COLO668 (cell line): ENCODE results near the gene CYB561.
A peak's percentile ranks its signal among the peaks of the same experiment; 100 is the strongest.

Experiments used
- DNase-seq: peaks from one replicate; lab custom pipeline; 2025; ENCODE audit not compliant: unreplicated experiment; lab: John Stamatoyannopoulos, UW

Gene CYB561

DNA sequence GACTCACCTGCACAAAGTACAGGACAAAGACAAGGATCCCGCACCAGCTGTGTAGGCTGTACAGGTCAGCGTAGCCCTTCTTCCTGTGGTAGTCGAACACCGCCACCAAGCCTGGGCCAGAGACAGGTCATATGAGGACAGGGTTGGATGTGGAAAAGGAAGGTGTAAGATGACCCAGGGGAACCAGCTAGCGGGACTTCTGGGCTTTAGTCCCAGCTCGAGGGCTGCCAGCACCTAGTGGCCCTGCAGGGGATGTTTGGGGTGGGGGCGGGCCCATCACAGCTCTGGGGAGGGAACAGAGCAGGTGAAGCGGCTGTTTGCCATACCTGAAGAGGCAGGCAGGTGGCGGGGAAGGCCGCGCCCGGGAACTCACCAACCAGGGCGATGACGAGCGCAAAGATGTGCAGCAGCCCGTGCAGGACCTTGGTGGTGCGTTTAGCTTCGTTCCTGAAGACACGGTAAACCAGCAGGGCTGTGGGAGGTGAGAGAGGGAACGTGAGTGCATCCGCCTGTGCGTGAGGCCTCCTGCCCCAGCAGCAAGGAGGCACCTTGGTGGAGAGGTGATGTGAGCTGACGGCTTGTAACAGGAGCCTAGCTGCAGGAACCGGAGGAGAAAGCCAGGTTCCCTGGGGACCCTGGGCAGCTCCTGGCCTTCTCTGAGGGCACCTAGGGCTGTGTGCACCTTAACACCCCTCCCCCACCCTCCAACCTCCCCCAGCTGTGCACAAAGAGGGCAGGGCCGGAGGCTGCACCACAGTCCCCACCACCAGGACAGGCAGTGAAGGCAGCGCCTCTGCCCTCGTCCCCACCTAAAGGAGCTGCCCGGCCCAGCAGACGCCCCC is 10.2 kb downstream of the CYB561 start:
- peak; percentile 72 for DNase-seq

DNA sequence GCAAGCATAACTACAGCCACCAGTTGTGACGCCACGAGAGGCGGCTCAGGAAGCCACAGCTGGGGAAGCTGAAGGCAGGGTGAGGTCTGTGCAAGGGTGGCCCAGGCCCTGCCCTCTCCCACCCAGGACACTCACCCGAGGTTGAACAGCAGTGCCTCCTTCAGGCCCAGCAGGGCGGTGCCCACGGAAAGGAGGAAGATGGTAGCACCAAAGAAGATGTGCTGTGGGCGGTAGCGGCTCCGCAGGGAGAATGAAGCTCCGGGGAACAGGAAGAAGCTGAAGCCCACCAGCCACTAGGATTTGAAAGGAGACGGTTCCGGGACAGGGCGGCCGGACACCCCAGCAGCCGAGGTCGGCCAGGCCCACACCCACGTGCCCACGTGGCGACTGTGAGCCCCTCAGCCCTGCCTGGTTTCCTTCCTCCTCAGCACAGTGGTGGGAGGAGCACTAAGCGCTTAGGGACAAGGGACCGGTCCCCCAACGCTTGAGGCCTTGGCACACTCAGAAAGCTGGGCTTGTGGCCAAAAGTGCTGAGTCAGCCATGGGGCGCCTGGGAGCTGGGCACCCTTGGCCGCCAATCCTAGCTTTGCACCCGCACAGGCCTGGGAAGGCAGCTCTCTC is 11.0 kb downstream of the CYB561 start:
- DNase-seq: no peak

DNA sequence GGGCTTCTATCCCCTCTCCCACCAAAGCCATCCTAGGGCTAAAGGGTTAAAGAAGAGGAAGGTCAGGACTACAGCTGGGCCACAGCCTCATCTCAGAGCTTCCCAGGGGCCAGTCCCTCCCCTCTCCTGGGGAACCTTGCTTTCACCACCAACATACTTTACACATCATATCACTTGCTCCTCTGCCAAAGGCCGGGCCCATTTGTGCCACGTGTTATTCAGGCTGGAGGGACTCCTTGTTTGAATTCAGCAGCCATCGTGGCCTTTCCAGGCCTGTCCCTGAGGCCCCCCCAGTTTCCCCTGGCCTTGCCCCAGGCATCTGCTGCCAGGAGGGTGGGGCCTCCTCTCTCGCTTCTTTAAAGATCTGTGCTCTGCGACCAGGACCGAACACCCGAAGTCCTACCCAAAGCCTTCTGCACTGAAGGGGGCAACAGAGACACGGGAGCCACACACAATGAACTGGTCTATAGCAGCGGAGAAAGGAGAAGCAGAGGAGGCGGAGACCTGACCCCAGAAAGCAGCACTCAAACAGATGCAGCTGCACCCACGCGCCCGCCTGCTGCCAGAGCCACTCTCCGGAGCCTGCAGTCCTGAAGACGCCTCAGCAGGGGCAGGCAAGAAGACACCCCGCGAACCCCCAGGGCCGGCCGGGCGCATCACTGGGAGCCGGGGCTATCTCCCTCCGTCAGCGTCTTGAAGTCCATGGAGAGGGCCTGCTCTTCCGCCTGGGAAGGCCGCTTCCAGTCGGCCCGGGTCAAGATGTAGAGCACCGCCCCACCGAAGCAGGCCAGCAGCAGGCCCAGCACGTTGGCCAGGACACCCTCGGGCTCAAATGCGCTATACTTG is 12.1 kb downstream of the CYB561 start:
- no peak for DNase-seq

DNA sequence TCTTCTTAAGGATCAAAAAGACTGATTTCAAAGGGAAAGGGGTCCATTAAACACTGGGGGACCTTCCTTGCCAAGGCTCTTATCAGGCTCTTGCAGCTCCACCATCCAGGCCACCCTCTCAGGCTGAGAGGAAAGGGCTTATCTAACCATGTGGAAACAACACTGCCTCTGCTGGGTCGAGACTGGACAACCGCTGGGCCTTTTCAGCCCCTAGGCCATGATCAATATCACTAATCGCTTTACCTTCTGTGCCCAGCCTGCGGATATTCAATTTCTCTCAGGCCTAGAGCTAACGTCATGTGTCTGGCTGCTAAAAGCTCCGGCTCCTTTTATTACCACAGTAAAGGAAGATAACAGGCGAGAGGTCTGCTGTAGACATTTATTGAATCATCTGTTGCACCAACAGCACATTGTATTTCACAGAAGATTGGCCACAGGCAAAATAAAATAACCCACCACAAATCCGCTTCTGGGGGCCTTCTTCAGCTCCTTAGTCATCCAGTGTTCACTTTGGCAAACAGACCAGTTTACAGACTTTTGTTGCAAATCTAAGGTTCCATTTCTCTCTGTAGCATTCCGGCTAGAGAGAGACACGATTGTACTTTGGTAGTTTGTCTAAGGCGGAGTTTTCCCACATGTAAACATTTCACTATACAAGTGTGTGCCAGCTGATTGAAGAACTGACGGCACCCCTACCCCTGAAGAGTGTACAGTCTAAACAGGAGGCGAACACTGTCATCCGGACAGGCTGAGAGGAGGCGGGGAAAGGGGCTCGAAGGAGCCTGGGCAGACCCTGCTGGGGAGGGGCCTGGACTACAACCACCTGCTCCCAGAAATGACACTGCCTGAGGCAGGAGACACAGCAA is 13.9 kb downstream of the CYB561 start:
- peak; percentile 23 for DNase-seq

DNA sequence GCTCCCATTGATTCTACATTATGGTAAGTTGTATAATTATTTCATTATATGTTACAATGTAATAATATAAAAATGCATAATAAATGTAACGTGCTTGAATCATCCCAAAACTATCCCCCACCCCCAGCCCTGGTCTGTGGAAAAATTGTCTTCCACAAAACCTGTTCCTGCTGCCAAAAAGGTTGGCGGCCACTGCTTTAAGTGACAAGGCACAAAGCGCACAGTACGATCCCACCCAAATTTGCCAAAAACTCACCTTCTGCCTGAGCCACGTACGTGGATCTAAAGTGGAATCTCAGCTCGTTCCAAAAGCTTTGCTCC is 14.5 kb downstream of the CYB561 start:
- DNase-seq: no peak

DNA sequence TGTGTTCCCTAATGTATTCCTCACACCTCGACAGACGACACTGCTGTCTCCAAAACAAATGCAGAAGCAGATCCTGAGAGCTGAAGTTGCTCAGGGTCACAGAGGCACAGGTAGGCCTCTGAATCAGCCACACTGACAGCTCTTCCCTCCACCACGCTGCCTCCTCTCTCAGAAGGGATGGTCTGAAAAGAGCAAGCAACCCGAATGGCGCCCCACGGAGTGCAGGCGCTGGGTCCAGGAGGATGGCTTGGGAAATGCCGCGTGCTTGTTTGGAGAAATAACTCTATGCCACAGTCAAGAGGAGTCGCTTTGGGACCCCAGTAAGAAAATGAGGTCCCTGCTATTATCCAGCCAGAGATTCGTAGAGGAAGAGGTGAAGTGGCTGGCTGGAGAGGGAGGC is 15.9 kb downstream of the CYB561 start:
- DNase-seq: no peak

DNA sequence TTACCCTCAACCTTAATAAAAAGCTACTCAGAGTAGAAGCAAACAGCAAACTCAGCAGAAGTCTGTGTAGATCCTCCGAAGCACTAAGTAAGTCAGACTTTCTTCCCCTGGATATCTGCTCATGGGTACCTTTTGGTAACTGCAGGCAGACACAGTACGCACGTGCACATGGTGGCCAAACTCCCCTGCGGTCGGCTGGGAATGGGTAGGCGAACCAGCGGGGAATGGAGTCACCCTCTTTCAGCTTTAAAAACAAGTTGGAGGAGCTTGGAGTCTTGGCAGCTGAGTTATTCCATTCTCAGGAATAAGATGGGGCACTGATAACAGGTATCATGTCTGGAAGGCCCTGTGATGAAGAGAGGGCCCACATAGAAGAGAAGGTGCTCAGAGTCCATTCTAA is 16.3 kb downstream of the CYB561 start:
- no peak for DNase-seq

DNA sequence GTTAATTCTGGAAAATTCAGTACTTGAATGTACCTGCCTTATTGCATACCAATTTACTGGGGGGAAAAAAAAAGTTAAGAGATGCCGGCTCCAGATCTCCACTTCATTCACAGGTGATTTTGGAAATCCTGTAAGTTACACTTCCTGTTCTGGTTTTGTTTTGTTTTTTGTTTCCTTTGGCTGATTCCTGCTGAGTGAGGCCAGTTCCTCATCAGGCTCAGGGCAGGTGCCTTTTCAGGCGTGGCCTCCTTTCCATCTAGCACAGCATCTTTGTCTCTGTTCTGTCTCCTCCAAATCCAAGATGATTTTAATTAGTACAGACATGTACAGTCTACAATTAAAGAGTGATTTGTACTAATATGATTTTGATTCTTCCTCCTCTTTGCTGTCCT is 19.2 kb downstream of the CYB561 start:
- no peak for DNase-seq

DNA sequence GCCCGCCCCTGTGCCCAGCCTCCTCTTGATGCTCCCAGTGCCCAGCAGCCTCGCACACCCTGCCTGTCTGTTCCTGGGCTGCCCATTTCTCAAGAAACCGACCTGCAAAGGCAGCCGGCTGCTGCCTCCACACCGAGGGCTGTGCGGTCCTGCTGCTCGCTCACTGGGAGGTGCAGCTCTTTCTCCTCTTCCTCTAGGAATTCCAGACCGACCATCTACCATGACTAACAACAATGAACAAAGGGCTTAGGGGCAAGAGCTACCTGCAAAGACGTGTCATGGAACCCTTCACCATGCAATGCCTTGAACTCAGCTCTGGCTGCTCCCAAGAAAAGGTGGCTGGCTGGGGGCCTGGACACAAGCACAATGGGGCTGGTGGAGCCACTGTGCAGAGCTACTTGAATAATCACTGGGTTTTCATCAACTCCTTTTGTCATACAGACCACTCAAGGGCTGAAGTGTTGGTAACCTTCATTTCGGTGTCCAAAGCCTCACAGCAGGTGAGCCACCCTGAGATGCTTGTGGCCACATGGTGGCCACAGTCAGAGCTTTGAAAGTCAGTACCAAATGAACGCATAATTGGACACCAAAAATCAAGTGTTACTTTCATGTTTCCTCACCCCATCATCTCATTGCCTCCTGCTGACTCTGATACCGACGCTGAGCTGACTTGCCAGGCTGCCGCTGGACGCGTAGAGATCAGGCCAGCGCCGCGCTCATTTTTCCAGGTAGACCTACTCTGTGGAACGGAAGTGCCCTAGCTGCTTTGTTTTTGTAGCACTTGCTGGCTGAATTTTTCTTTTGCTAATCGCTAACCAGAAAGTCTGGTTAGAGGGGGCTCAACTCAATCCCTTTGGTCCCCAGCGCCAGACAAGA is 19.8 kb downstream of the CYB561 start:
- DNase-seq: no peak

DNA sequence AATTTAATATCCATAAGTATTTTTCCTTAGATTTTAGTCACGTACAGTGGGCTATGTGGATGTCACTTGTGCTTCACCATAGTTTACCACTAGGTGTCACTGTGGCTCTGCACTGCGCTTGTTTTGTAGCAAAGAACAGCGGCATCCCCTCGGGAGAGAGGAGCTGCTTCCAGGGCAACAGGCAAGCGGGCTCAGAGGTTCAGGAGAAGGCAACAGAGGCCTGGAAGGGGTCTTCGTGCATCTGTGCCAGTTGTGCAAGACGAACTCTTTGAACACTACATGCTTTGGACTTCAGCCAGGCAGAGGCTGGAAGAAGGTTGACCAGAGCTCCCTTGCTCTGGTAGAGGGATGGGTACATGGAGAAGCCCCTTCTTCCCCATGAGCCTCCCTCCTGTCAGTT is 20.6 kb downstream of the CYB561 start:
- peak; percentile 55 for DNase-seq

DNA sequence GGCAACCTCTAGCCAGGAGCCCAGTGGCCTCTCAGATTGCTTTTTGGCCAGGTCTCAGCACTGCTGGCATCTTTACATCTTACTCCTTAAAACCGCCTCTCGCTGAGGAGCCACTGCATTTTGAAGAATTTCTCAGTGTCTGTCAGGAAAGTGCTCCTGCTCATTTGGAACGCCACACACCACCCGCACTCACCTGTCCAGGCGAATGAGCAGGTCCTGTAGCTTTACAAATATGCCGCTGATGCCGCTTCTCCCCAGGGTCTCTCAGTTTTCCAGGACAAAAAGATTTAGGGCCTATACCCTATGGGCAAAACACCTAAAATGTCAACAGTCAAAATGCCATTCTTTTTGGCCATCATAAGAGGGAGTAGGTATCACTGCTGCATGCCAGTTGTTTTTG is 22.1 kb downstream of the CYB561 start:
- no peak for DNase-seq

DNA sequence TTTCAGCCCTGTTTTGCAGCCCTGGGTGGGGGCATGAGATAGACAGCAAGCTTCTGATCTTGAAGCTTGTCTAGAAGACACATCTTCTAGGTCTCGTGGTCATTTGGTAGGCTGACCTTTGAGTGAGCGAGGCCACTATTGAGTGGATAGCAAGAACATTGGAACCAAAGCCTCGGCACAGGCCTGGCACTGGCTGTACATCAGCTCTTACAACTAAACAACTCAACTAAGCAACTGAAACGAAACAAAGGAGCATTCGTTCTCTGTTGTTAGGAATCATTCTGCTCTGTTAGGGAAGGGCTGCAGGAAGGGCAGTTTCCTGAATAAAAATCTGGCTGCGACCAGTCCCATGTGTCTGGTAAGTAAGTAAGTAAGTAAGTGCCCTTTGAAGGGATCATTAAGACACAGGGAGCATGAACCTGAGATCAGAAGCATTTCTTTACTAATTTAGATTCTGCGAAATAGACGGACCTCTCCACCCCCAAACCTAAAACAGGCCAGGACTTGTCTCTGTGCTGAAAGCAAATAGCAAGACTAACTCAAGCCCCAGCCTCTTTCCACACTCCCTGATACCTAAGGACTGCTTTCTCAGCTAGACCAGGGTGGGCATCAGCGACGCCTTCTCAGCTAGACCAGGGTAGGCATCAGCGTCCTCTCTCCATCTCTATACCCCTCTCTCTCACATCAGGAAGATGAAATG is 22.7 kb downstream of the CYB561 start:
- no peak for DNase-seq

DNA sequence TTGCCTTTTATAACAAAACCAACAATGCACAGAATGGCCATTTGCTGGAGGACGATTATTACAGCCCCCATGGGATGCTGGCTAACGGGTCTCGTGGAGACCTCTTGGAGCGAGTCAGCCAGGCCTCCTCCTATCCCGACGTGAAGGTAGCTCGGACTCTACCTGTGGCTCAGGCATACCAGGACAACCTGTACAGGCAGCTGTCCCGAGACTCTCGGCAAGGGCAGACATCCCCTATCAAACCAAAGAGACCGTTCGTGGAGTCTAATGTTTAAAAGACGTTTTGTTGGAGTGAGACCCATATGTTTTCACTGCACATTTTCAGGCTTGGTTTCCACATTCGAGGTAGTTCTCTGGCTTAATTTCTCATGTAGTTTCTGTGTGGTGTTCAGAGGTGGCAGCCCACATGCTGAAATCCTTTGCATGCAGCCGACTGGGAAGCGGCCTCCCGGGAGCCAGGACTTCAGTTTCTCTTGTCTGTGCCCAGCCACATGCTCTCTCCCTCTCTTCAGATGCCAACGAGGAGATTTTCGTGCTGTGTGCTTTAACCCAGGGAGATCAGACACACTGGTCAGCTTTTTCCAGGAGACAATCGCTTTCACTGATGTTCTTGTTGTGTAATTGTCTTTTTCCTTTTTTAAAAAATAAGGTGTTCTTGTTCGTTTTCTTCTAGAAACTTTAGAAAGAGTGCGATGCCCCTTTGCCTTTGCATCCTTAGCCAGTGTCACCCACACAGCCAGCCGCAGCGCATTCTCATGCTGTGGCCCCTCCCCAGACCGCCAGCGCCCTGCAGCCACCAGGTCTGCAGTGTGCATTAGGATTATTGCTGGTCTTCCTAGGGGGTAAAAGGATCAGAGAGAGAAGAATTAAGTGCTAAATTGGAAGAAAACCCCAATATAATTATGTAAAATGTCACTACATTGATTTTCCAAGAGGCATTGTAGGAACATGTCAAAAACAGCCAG is 24.1 kb downstream of the CYB561 start:
- no peak for DNase-seq

DNA sequence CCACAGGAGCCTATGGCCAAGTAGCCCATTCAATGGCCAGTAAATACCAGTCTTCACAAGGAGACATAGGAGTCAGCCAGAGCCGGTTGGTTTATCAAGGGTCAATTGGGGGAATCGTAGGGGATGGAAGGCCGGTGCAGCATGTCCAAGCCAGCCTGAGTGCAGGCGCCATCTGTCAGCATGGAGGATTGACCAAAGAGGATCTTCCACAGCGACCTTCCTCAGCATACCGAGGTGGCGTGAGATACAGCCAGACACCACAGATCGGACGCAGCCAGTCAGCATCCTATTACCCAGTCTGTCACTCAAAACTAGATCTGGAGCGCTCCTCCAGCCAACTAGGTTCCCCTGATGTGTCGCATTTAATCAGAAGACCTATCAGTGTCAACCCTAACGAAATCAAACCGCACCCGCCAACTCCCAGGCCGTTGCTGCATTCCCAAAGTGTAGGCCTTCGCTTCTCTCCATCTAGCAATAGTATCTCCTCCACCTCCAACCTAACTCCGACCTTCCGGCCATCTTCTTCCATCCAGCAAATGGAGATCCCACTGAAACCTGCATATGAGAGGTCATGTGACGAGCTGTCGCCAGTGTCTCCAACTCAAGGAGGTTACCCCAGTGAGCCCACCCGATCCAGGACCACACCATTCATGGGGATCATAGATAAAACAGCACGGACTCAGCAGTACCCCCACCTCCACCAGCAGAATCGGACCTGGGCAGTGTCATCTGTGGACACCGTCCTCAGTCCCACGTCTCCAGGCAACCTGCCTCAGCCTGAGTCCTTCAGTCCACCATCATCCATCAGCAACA is 25.0 kb downstream of the CYB561 start:
- DNase-seq: no peak

DNA sequence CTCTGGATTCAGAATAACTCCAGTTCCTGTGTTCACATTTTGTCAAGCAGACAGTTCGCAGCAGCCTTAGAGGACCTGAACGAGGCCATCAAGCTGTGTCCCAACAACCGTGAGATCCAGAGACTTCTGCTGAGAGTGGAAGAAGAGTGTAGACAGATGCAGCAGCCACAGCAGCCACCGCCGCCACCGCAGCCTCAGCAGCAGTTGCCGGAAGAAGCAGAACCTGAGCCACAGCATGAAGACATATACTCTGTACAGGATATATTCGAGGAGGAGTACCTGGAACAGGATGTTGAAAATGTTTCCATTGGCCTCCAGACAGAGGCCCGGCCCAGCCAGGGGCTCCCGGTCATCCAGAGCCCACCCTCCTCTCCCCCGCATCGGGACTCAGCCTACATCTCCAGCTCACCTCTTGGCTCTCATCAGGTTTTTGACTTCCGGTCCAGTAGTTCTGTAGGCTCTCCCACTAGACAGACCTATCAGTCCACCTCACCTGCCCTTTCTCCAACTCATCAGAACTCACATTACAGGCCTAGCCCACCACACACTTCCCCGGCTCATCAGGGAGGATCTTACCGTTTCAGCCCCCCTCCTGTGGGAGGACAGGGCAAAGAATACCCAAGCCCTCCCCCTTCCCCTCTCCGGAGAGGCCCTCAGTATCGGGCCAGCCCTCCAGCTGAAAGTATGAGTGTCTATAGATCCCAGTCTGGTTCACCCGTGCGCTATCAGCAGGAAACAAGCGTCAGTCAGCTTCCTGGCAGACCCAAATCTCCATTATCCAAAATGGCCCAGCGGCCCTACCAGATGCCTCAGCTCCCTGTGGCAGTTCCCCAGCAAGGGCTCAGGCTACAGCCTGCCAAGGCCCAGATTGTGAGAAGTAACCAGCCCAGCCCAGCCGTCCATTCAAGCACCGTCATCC is 25.9 kb downstream of the CYB561 start:
- no peak for DNase-seq

DNA sequence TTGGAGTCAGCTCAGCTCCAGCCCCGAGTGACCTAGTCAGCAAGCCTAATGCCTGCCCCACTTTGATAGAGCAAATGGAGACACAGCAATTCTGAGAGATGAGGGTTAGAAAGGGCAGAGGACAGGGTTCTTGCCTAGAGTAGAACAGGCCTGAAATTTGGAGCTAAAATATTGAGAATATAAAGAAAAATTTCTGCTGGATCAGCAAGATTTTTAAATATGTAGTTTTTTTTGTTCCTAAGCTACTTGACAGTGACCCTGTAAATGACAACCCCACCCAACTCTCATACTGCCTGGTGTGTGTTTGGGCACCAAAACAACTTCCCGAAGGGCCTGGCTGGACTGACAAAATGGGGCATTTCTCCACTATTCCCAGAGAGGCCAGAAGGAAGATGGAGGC is 26.7 kb downstream of the CYB561 start:
- no peak for DNase-seq
